Measurements from ENCODE around the gene SH3BP2. TPM values are rescaled to one million over a fixed set of nuclear protein-coding genes. Genes with fewer than 3 reads are reported as not detected.

The SH3BP2 gene
- polyA plus RNA-seq, 1 donor = 30.3 TPM

GRCh38 chr4:2871466-2871865 lies 78.6 kb downstream of the SH3BP2 start:
- DNase-seq (ENCODE audit: low read depth) = no peak

- no peak for DNase-seq (ENCODE audit: low read depth)
Observed at GRCh38 chr4:2871911-2872310, 79.0 kb downstream of the SH3BP2 start.

GRCh38 chr4:2873329-2873728 lies 80.4 kb downstream of the SH3BP2 start:
- no peak for DNase-seq (ENCODE audit: low read depth)

GRCh38 chr4:2874861-2875260 lies 82.0 kb downstream of the SH3BP2 start:
- DNase-seq (ENCODE audit: low read depth) = no peak

GRCh38 chr4:2875556-2875955 lies 82.7 kb downstream of the SH3BP2 start:
- no peak for DNase-seq (ENCODE audit: low read depth)

GRCh38 chr4:2878346-2878745 lies 85.5 kb downstream of the SH3BP2 start:
- no peak for DNase-seq (ENCODE audit: low read depth)

GRCh38 chr4:2879026-2879425 lies 86.1 kb downstream of the SH3BP2 start:
- no peak for DNase-seq (ENCODE audit: low read depth)

GRCh38 chr4:2881431-2881830 lies 88.5 kb downstream of the SH3BP2 start:
- DNase-seq (ENCODE audit: low read depth) = no peak

- DNase-seq (ENCODE audit: low read depth) = no peak
Observed at GRCh38 chr4:2882341-2882740, 89.5 kb downstream of the SH3BP2 start.

- DNase-seq (ENCODE audit: low read depth) = no peak
Observed at GRCh38 chr4:2886161-2886560, 93.3 kb downstream of the SH3BP2 start.

GRCh38 chr4:2886622-2887021 lies 93.7 kb downstream of the SH3BP2 start:
- DNase-seq (ENCODE audit: low read depth) = no peak

- DNase-seq (ENCODE audit: low read depth) = no peak
Observed at GRCh38 chr4:2887343-2887742, 94.5 kb downstream of the SH3BP2 start.

GRCh38 chr4:2888886-2889285 lies 96.0 kb downstream of the SH3BP2 start:
- no peak for DNase-seq (ENCODE audit: low read depth)

Other genes starting within 250 kb of the SH3BP2 start
- gene TNIP2, start 36.7 kb upstream of the SH3BP2 start, polyA plus RNA-seq (ENCODE audit: insufficient read length) = 11.4 TPM
- gene ADD1, start 50.8 kb downstream of the SH3BP2 start, polyA plus RNA-seq (ENCODE audit: insufficient read length) = 163 TPM
- gene NOP14, start 170.3 kb downstream of the SH3BP2 start, polyA plus RNA-seq (ENCODE audit: insufficient read length) = 26.7 TPM
- gene GRK4, start 170.5 kb downstream of the SH3BP2 start, polyA plus RNA-seq (ENCODE audit: insufficient read length) = 12.0 TPM